CD4-positive, alpha-beta T cell treated with Interleukin-4 for 4 hours (primary cell): ENCODE data around the gene TACR1.
"Not testable (repeated sequence)": the region's sequence is repeated elsewhere in the genome, so short reads cannot be mapped to it uniquely, and the experiment has no call there.

Source experiments
- DNase-seq: peaks from one replicate; pipeline ENCODE4 v3.0.0-alpha.2; 2020

The TACR1 gene

GRCh38 chr2:75194184-75194868 lies 5.0 kb downstream of the TACR1 start:
- no peak for DNase-seq

DNA sequence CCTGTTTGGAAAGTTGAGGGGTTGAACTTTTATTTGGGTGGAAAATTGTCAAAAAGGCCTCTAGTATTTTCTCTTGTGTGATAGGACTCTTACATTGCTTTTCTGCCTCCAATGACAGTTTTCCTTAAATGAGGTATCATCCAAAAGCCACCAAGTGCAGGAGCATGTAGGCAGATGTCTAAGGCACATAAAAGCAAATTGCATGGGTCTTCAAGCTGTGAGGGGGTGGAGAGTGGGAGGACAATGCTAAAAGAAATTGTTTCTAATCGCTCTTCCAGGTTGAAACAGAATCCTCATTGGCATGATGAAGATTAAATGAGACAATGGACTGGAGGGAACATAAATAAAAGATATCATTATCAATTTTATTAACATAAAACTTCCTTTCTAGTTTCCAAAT lies 6.8 kb downstream of the TACR1 start:
- DNase-seq = no peak

GRCh38 chr2:75190271-75190990 lies 8.9 kb downstream of the TACR1 start:
- DNase-seq = no peak

DNA sequence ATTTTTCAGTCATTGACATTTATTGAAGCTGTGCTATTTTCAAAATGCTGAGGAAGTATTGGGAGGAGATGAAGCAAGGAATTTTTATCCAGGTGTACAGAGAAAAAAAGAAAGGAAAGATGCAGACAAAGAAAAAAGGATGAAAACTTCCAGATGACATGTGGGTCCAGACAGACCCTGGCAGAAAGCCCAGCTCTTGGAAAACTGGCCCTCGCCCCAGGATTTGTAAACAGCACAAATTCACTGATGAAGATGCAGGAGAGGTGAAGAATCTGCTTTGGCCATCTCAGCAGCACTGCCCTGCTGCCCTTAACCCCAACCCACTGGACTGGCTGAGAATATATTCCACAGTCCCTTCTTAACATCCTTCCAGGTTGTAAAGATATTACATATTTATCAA lies 12.5 kb downstream of the TACR1 start:
- DNase-seq = no peak

- no peak for DNase-seq
Measured at GRCh38 chr2:75182606-75183005, 16.7 kb downstream of the TACR1 start.

- DNase-seq = no peak
Measured at GRCh38 chr2:75180476-75180875, 18.8 kb downstream of the TACR1 start.

DNA sequence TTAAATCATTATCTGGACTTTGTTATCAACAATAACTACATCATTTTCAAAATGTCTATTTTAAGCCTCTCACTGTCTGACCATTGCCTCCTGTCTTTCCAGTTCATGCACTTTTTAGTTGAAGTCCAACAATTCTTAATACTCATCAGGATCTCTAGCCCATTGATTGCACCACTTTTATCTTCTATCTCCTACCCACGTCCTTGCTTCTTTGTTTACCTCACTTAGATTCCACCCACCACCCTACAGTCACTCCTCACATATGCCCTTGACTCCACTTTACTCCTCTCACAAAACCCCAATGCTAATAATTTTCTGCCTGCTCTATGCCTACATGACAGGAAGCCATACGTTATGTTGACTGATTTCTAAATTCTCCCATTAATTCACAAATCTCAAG lies 21.9 kb downstream of the TACR1 start:
- no peak for DNase-seq

DNA sequence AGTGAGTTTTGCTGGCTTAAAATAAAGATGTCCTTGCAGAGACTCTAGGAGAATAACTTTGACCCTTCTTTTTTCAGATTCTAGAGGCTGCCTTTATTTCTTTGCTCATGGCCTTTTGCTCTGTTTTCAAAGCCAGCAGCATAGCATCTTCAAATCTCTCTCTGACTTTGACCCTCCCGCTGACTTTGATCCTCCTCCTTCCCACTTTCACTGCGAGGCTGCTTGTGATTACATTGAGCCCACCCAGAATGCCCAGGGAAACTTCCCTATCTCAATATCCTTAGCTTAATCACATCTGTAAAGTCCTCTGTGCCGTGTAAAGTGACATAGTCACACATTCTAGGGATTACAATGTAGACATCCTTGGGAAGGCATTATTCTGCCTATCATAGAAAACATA lies 23.9 kb downstream of the TACR1 start:
- DNase-seq = no peak

GRCh38 chr2:75174981-75175380 lies 24.3 kb downstream of the TACR1 start:
- no peak for DNase-seq

GRCh38 chr2:75174519-75174918 lies 24.8 kb downstream of the TACR1 start:
- DNase-seq = no peak

GRCh38 chr2:75173740-75174139 lies 25.6 kb downstream of the TACR1 start:
- no peak for DNase-seq

DNA sequence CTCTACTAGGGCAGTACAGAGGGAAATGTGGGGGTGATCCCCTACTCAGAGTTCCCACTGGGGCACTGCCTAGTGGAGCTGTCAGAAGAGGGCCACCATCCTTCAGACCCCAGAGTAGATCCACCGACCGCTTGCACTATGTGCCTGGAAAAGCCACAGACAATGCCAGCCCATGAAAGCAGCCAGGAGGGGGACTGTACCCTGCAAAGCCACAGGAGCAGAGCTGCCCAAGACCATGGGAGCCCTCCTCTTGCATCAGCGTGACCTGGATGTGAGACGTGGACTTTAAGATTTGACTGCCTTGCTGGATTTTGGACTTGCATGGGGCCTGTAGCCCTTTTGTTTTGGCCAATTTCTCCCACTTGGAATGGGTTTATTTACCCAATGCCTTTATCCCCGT lies 27.9 kb downstream of the TACR1 start:
- not testable (repeated sequence) for DNase-seq

- DNase-seq = no peak
Measured at GRCh38 chr2:75170889-75171288, 28.4 kb downstream of the TACR1 start.

- DNase-seq = no peak
Measured at GRCh38 chr2:75168186-75168585, 31.1 kb downstream of the TACR1 start.

GRCh38 chr2:75166491-75166890 lies 32.8 kb downstream of the TACR1 start:
- no peak for DNase-seq

GRCh38 chr2:75162897-75163296 lies 36.4 kb downstream of the TACR1 start:
- no peak for DNase-seq

GRCh38 chr2:75162259-75162658 lies 37.1 kb downstream of the TACR1 start:
- no peak for DNase-seq

DNA sequence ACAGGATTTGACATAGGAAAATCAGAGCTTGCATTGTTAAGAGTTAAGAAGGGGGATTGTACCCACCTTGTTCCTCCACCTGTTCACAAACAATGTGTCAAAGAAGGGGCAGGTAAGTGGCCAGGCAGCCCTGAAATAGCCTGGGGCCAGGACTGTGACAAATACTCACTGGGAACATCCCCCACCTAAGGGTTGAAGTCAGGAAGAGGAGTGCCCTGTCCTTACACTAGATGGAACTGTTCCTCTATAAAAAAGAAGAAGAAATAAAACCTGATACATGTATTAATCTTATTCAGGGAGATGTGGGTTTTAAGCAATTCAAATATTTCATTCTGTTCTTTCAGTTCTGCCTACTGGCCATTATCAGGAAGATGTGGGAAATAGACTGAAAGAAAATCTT lies 41.9 kb downstream of the TACR1 start:
- DNase-seq = no peak

GRCh38 chr2:75155115-75155514 lies 44.2 kb downstream of the TACR1 start:
- DNase-seq = no peak

DNA sequence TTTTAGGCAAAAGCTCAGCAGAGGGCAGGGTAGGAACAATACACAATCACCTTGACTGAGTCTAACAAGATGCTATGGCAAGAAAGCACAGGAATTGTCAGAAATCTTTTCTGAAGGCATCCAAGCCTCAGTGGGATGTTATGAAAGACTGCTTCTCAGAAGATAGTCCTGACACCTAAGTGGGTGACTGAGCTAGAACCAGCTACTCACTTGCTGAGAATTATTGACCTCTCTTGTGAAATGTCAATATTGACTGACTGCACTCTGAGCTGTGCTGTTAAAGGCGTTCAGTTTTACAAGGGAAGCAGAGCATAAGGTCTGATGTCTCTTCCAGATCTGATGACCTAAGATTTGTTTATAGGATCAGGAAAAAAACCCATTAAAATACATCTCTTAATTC lies 46.1 kb downstream of the TACR1 start:
- no peak for DNase-seq

DNA sequence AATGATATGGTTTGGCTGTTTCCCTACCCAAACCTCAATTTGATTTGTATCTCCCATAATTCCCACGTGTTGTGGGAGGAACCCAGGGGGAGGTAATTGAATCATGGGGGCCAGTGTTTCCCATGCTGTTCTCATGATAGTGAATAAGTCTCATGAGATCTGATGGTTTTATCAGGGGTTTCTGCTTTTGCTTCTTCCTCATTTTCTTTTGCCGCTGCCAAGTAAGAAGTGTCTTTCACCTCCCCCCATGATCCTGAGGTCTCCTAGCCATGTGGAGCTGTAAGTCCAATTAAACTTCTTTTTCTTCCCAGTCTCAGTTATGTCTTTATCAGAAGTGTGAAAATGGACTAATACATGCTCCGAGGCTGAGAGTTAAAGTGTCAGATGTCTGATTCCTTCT lies 47.1 kb downstream of the TACR1 start:
- DNase-seq = not testable (repeated sequence)

DNA sequence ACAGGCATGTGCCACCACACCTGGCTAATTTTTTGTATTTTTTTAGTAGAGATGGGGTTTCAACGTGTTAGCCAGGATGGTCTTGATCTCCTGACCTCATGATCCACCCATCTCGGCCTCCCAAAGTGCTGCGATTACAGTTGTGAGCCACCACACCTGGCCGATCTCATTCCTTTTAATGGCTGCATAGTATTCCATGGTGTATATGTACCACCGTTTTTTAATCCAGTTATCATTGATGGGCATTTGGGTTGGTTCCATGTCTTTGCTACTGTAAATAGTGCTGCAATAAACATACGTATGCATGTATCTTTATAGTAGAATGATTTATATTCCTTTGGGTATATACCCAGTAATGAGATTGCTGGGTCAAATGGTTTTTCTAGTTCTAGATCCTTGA lies 51.4 kb downstream of the TACR1 start:
- not testable (repeated sequence) for DNase-seq

DNA sequence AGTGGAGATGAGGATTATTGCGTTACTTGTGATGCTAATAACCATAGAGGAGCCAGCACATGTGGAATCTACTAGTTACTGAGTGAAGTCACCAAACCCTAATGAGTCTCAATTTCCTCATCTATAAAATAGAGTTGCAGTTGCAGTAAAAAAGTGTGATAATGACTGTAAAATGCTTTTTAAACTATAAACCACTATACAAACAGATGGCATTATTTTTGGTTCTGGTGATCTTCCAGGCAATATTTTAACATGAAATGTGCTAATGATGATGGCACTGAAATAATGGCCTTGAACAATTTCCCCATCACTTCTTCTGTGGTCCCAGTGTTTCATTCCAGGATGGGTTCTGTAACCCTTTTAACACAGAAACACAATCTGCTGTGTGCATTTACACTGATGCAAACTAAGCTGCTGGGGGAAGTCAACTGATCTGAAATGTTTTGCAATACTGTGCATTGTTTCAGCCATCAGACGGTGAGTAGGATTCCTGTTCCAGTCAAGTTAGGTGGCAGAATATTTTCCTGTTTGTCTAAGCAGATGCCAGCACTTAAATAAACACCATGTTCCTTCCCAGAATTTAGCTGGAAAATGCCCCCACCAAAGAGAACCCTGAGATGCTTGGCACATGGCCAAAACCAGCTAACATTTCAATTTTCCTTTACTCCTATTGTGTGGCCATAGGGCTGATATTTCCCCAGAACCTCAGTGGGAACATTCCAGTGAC lies 52.6 kb downstream of the TACR1 start:
- DNase-seq = no peak

GRCh38 chr2:75146221-75146605 lies 53.1 kb downstream of the TACR1 start:
- DNase-seq = not testable (repeated sequence)
